Calu3 (cell line): ENCODE results near the gene NINL. TPM values are rescaled to one million over a fixed set of nuclear protein-coding genes. Genes with fewer than 3 reads are reported as not detected.
"Not testable (repeated sequence)": the region's sequence is repeated elsewhere in the genome, so short reads cannot be mapped to it uniquely, and the experiment has no call there.

Experiments used
- BruUV-seq: library from RNA; stranded (reverse); fragments of 400-500 nt; replicated peaks from 2 replicates; lab custom pipeline; 2021; lab: Mats Ljungman, UMichigan
- CTCF ChIA-PET: fragments of 300-600 bp; sonication (Branson Sonifier 250); formaldehyde crosslinking; loops from one replicate; lab custom pipeline; 2022; ENCODE audit warnings: antibody characterized with exemption; lab: Charles Lee
- DNase-seq: peaks from one replicate; pipeline ENCODE4 v3.0.0; 2022
- H3K27ac Mint-ChIP-seq: one replicate; pipeline ENCODE4 v1.8.0; 2022; ENCODE audit warnings: mixed read lengths; ENCODE audit not compliant: unreplicated experiment
- H3K27me3 Mint-ChIP-seq: one replicate; pipeline ENCODE4 v1.8.0; 2022; ENCODE audit warnings: mixed read lengths; ENCODE audit not compliant: unreplicated experiment
- H3K36me3 Mint-ChIP-seq: one replicate; pipeline ENCODE4 v1.8.0; 2022; ENCODE audit warnings: mild to moderate bottlenecking, moderate library complexity, mixed read lengths; ENCODE audit not compliant: insufficient read depth, unreplicated experiment
- H3K4me1 Mint-ChIP-seq: one replicate; pipeline ENCODE4 v1.8.0; 2022; ENCODE audit warnings: mild to moderate bottlenecking, low read depth, mixed read lengths; ENCODE audit not compliant: unreplicated experiment
- H3K4me3 Mint-ChIP-seq: one replicate; pipeline ENCODE4 v1.8.0; 2022; ENCODE audit warnings: mild to moderate bottlenecking, low read depth, moderate library complexity, mixed read lengths; ENCODE audit not compliant: unreplicated experiment
- H3K9me3 Mint-ChIP-seq: one replicate; pipeline ENCODE4 v1.8.0; 2022; ENCODE audit warnings: low read depth, mixed read lengths; ENCODE audit not compliant: unreplicated experiment
- CTCF ChIP-seq: fragments of 200-600 bp; IDR thresholded peaks from one replicate; pipeline ENCODE4 v1.8.0; 2022; ENCODE audit warnings: antibody characterized with exemption; ENCODE audit not compliant: unreplicated experiment
- intact Hi-C: fragments of 100-400 bp; cut with micrococcal nuclease; formaldehyde crosslinking; loops from one replicate; pipeline ENCODE4 v1.10.0; 2022; ENCODE audit not compliant: unreplicated experiment
- total RNA-seq: library from RNA; stranded (reverse); gene quantifications from 2 replicates; pipeline ENCODE4 v1.2.3, GENCODE V29; 2022

Gene NINL
- total RNA-seq, 1 experiment from 2014 or later: 9.1 TPM

GRCh38 chr20:25476106-25477013, 109.0 kb downstream of the NINL start:
- intact Hi-C loops: no loop called here
- CTCF ChIA-PET: no interaction called here

GRCh38 chr20:25473297-25473696, 112.0 kb downstream of the NINL start:
- H3K9me3 Mint-ChIP-seq, H3K36me3 Mint-ChIP-seq, CTCF ChIA-PET, H3K4me3 Mint-ChIP-seq, H3K27ac Mint-ChIP-seq, DNase-seq, H3K27me3 Mint-ChIP-seq, BruUV-seq, intact Hi-C loops, H3K4me1 Mint-ChIP-seq: not testable (repeated sequence)

More at GRCh38 chr20:25476106-25477013, 109.0 kb downstream of the NINL start:
- H3K9me3 Mint-ChIP-seq: no peaks in the 10 kb centered on the region
- peaks cover 5% of the 10 kb centered on the region for H3K36me3 Mint-ChIP-seq
- H3K27ac Mint-ChIP-seq: no peak overlapping the region
- BruUV-seq: no TSS peak
- no peaks in the 10 kb centered on the region for H3K4me1 Mint-ChIP-seq
- no peak for DNase-seq
- H3K4me3 Mint-ChIP-seq: no peak overlapping the region
- TF ChIP-seq CTCF: no peak
- H3K27me3 Mint-ChIP-seq: no peaks in the 10 kb centered on the region

DNA sequence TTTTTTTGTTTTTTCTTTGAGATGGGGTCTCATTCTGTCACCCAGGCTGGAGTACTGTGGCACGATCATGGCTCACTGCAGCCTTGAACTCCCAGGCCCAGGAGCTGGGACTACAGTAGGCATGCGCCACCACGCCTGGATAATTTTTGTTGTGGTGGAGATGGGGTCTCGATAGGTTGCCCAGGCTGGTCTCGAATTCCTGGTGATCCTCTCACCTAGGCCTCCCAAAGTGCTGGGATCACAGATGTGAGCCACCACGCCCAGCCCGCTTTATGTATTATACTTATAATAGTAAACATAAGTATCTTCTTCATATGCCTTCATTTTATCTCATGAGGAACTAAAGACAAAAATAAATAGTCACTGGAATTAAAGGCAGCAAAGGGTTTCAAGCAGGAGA, 114.3 kb downstream of the NINL start:
- no peak overlapping the region for H3K4me3 Mint-ChIP-seq
- no peaks in the 10 kb centered on the region for H3K4me1 Mint-ChIP-seq
- intact Hi-C loops: no loop called here
- no peaks in the 10 kb centered on the region for H3K9me3 Mint-ChIP-seq
- no peak for DNase-seq
- TF ChIP-seq CTCF: no peak
- H3K36me3 Mint-ChIP-seq: no peaks in the 10 kb centered on the region
- no peaks in the 10 kb centered on the region for H3K27me3 Mint-ChIP-seq
- H3K27ac Mint-ChIP-seq: no peak overlapping the region
- CTCF ChIA-PET: no interaction called here
- no TSS peak for BruUV-seq

DNA sequence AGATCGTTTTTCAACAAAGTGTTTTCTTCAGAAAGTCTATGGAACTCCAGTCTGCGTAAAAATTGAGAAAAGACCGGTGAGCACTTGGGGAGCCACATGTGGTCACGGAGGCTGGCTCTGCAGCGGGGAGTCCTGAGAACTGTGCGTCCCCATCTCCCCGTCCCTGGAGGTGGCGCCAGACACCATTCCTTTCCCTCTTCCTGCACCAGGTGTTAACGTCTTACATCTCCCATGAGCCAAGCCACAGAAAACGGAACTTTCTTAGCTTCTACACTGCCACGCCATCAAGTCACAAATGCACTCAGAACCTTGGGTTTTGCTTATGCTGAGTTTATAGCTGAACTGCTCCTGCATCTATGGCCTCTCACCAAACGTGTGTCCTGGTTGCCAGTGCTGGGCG, 115.3 kb downstream of the NINL start:
- DNase-seq: no peak
- no peak overlapping the region for H3K27ac Mint-ChIP-seq
- intact Hi-C loops: no loop called here
- H3K27me3 Mint-ChIP-seq: no peaks in the 10 kb centered on the region
- no peaks in the 10 kb centered on the region for H3K36me3 Mint-ChIP-seq
- no peak overlapping the region for H3K4me3 Mint-ChIP-seq
- H3K4me1 Mint-ChIP-seq: no peaks in the 10 kb centered on the region
- TF ChIP-seq CTCF: no peak
- CTCF ChIA-PET: no interaction called here
- H3K9me3 Mint-ChIP-seq: no peaks in the 10 kb centered on the region
- no TSS peak for BruUV-seq

- CTCF ChIA-PET: no interaction called here
- no peak for TF ChIP-seq CTCF
- Mint-ChIP-seq H3K27me3 (no peaks in the 10 kb centered on the region), H3K4me3 (no peak overlapping the region), H3K9me3 (no peaks in the 10 kb centered on the region), H3K36me3 (no peaks in the 10 kb centered on the region), H3K4me1 (no peaks in the 10 kb centered on the region), H3K27ac (no peak overlapping the region)
- intact Hi-C loops: no loop called here
- no peak for DNase-seq
- BruUV-seq: no TSS peak
Observed at GRCh38 chr20:25469558-25469957, 115.8 kb downstream of the NINL start.
